ENCODE data around the gene ARHGEF10L.

DNA sequence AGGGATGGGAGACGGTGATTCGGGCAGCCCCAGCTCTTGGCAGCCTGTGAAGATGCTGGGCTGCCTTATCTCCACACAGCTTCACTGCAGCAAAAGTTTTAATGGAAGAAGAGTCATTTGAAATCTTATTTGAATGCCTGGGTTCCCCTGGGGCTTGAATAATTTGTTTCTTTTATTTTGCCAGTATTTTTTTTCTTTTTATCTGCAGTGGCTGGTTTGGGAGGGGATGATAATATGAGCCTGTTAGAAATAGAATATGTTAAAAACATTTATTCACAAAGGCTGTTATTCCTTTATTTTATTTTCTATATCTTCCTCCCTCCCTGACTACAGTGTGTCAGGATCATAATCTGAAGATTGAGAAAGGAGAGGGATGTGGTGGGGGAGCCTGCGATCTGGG lies 103.4 kb downstream of the ARHGEF10L start:
- TF ChIP-seq CTCF (conservative IDR thresholded peaks at IDR 0.05) (no peak), EZH2 (IDR thresholded peaks at IDR 0.05; ENCODE audit: low read depth) (no peak)
